NOMO-1 treated with DMSO at 0.1 percent for 48 hours (cell line): ENCODE measurements around the gene CITED2.
"Not testable (repeated sequence)": the region's sequence is repeated elsewhere in the genome, so short reads cannot be mapped to it uniquely, and the experiment has no call there.

Experiments used
- DNase-seq: peaks from one replicate; lab custom pipeline; 2025; ENCODE audit not compliant: unreplicated experiment; lab: John Stamatoyannopoulos, UW

The CITED2 gene

DNA sequence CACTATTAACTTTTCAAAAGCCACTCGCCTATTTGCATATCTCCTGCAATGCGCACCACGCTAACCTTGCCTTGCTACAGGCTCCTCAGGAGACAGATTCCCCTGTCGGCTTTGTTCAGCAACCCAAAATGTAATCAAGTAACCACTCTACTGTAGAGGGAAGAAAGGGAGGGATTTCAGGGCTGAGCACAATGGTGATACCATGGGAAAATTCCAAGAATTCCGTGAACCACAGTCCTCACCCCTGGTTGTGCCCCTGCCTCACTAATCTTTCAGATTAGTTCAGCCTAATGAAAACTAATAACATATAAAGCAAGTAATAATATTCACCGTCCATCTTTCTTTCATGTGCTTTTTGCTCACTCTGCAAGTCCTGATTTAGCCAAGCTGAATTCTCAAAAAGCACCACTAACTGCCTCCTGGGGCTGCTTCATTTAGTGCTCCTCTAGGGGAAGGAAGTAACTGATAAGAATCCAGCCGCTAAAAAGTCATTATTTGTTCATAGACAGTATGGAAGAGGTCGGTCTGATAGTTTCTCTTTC lies 6.6 kb downstream of the CITED2 start:
- DNase-seq, result peak; percentile 45

DNA sequence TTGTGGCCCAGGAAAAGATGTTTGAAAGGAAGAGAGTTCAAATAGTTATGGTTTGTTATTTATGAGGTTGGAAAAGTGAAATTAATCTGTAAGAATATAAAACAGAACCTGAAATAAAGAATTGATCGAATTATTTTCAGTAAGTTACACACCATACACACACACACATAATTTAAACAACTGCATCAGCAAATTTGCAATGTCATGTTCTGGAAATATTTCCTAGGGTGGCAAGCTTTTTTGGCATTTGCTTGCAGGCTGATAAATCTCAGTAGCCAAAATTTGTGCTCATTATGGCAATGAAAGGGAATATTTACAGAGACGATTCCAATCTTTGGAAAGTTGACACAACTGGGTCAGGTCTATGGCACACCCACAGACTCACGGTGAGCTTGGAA lies 9.5 kb downstream of the CITED2 start:
- DNase-seq, result no peak

DNA sequence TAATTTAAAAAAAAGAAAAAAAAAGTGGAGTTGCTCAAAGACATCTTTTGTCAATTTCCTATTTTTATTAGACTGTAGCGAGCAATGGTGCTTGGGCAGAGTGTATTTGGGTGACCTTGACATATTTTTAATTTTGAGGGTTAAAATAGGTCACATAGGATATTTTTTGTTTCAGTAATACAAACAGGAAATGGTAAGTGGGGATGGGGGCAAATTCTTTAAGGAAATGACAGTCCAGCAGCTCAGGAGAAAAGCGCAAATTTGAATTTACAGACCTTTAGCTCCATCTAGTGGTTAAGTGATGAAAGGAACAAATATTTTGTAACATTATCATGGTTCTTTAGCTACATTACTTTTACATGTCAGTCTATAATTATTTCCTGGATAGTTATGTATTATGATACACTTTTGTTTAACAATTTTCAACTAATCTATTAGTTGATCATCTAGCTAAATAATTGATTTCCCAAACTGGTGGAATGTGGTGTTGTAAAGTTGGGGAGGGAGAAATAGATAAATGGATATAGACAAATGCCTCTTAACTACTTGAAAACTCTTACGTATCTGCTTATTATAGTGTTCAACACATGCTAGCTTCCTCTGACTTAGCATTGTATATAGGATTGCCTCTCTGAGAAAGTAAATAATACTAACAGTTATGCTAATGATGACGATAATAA lies 10.0 kb downstream of the CITED2 start:
- peak; percentile 67 for DNase-seq

DNA sequence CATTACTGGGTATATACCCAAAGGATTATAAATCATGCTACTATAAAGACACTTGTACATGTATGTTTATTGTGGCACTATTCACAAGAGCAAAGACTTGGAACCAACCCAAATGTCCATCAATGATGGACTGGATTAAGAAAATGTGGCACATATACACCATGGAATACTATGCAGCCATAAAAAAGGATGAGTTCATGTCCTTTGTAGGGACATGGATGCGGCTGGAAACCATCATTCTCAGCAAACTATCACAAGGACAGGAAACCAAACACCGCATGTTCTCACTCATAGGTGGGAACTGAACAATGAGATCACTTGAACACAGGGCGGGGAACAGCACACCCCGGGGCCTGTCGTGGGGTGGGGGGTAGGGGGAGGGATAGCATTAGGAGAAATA lies 10.7 kb downstream of the CITED2 start:
- not testable (repeated sequence) for DNase-seq

DNA sequence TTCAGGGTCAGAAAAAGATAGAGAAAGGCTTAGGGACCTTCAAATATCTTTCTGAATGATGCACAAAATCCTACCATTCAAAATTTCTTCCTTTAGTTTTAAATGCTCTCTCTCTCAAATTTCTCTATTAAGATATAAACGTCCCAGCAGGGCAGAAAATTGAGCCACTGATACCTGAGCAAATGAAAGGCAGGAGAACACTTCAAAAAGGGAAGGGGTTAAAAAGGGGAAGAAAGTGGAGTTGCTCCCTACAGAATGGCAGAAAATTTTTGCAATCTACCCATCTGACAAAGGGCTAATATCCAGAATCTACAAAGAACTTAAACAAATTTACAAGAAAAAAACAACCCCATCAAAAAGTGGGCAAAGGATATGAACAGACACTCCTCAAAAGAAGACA lies 11.3 kb downstream of the CITED2 start:
- DNase-seq, result not testable (repeated sequence)

DNA sequence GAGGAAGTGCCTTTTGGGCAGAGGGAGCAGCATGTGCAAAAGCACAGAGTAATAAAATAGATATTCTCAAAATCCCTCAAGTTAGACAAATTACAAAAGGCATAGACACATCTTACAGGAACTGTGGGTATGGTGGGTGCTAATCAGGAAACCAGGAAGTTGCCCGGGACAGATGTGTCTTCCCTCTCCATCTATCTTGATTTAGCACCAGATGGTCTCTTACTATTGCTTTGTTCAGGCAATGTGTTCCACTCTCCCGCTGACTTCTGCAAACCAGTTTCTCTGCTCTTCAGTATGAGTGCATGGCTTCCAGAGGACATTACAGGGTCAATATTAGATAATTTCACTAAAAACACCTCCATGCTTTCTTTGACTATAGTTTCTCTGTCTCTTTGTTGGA lies 13.2 kb downstream of the CITED2 start:
- peak; percentile 57 for DNase-seq

DNA sequence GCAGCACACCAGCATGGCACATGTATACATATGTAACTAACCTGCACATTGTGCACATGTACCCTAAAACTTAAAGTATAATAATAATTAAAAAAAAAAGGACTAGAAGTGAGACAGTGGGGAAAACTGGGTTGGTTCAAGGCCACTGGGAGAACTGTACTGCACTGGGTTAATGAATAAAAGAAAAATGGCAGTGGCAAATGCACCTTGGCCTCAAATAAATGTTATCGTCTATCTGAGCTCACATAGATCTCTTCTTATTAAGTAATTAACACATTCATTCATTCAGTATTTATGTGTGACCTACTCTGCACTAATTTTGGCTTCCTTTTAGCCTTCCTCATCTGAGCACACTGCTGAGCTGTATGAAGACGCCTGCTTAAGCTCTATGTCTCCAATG lies 17.5 kb downstream of the CITED2 start:
- DNase-seq, result no peak

DNA sequence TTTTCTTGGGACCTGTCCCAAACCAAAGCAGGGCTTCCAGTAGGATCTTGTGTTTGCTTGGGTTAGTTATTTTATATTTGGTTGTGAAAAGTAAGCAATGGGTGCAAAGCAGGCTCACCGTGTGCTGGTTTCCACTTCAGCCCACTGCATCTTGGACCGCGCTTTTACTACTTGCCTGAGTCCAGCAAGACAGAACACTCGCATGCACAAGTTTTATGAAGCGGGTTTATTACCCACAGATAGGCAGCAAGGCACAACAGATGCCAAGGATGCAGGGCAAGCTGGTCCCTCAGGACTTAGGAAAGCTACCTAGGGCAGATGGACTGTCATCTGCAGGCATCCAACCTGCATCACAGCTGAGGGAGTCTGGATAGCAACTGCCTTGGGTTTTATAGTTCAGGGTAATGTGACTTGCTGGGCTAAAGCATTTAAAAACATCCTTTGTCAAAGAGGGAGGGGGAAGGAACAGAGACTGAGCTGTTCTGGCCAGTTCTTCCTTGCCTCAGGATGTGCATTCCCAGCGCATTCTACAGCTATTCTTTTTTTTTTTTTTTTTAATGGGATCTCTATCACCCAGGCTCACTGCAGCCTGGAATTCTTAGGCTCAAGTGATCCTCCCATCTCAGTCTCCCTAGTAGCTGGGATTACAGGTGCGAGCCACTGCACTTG lies 18.5 kb downstream of the CITED2 start:
- DNase-seq, result no peak

DNA sequence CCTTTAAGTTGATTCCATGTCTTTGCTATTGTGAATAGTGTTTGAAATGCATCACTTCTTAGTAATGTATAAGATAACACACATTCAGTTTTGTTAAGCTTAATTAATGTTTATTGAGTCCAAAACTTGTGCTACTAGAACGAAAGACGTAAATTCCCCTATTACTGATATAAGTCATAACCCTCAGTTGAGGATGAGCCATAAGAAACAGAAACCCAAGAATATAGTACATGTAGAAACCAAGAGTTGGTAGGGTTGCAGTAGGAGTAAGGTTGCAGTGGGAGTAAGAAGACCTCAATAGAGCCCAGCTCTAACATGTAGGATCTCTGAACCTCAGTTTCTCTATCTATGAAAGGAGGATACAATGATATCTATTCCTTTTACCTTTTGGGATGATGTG lies 19.3 kb downstream of the CITED2 start:
- no peak for DNase-seq

DNA sequence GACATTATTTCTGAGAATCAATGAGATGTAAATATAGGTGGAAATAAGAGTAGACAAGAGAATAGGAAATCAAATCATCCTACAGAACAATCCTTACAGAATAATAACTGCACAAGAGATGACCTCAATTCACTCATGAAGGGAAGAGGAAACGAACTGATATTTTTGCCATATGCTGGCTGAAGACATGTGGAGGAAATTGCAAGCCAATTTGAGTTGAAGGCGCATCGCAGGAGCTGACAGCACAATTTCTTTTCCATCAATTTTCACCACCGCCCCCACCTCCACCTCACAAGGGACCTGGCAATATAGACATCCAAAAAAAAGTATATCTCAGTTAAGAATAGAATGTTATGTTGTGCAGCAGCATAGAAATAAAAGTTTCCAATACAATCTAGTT lies 20.3 kb downstream of the CITED2 start:
- DNase-seq, result no peak

DNA sequence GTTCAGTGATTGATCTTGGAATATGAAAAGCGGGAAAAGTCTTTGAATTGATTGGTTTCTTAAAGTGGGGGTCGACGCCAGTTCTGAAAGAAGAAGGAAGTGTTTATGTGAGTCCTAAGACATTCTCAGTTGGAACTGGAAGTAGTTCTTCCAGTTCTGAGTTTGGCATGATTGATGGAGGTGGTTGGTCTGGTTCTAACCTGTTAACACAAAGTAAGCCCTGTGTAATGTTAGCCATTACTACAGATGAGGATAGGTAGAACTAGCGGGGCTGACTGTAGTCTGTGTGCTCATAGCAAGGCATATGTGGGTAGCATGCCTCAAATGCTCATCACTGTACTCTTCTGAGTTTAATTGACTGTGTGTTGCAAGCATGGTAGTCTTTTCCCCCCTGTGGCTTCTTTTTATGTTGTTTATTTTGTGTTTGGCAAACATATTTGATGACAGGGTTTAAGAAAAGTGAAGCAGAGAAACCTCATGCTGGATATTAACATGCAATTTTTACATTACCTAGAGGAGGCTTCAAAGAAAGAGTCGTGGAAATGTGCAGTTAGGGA lies 24.9 kb downstream of the CITED2 start:
- DNase-seq, result no peak

DNA sequence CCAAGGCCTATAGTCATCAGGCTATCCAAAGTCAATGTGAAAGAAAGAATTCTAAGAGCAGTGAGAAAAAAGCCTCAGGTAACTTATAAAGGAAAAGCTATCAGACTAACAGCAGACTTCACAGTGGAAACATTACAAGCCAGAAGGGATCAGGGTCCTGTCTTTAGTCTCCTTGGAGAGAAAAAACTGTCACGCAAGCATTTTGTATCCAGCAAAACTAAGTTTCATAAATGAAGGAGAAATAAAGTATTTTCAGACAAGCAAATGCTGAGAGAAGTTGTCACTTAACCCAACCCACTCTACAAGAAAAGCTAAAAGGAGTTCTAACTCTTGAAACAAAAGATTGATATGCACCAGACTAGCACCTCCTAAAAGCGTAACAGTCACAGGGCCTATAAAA lies 28.1 kb downstream of the CITED2 start:
- DNase-seq, result no peak

DNA sequence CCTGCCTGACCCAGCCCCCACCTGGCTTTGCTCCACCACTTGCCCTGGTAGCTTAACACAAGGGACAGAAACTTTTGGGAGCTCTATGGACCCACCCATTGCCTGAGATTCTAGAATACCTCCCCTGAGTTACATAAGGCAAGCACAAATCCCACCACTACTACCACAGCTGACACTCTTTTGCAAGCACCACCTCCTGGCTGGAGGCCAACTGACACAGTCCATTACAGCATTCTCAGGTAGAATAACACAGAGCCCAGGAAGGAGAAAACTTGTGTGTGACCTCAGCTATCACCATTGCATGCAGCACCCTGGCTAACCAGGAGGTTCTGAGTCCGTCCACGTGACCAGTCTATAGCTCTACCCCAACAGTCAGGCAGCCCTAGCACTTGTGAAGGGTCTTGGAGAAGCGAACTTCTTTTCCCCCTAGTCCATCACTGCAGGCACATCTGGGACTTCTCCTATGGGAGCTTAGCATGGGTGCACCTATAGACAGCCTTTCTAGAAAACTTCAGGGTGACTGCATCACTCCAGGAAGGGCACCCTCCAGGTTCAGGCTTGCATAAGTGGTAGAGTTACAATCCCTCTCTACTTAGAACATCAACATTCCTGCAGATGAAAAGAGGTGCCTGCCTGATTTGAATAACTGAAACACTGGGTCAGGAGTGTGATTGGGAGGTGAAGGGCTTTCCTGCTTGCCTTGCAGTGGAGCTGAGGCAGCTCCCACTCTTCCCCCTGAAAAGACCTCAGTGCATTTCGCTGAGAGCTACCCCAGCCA lies 30.1 kb downstream of the CITED2 start:
- no peak for DNase-seq

DNA sequence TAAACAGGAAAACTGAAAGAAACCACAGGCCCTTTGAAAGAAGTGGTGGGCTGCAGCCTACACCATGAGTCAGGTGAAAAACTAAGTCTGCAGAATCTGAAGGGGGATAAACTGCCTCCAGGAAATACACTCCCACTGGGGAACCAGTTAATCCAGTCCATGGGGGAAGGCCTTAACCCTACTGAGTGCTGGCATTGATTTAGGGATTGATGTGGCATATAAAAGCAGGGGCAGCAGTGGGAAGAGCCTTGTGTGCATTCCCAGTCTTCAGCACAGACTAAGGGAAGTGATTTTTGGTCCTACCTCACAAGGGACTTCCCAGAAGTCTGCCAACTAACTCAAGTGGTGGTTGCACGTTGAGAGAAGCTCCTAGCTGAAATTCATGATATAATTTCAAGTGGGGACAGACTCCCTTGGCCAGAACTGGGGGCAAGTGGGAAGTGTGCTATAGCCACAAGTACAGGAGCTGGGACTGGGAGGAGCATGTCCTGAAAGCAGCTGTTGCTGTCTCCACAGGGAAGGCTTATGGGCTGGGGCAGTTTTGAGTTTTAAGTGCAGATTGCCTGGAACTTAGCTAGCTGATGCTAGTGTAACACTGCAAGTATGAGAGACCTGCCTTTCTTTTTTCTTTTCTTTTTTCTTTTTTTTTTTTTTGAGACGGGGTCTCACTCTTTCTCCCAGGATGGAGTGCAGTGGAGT lies 31.2 kb downstream of the CITED2 start:
- DNase-seq, result no peak

DNA sequence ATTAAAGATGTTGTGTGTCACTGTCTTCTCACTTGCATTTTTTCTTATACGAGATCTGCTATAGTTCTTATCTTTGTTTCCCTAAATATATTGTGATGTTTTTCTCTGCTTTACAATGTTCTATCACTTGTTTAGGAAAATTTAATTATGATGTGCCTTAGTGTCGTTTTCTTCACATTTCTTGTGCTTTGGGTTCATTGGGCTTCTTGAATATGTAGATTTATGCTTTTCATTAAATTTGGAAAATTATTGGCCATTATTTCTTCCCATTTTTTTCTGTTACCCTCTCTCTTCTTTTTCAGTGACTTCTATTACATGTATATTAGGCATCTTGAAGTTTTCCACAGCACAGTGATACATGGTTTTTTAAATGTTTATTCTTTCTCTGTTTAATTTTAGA lies 33.4 kb downstream of the CITED2 start:
- no peak for DNase-seq

DNA sequence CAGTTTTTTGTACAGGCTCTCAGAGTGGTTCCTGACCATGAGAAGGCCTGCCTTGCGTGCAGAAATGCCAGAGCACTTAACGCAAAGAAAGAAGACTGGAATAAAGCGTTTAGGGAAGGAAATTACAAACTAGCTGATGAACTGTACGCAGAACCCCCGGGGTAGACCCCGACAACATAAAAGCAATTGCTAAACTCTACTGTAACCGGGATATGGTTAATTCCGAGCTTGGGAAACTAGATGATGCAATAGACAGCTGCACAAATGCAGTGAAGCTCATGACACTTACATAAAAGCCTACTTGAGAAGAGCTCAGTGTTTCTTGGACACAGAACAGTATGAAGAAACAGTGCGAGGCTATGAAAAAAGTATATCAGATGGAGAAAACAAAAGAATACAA lies 35.7 kb downstream of the CITED2 start:
- peak; percentile 91 for DNase-seq

DNA sequence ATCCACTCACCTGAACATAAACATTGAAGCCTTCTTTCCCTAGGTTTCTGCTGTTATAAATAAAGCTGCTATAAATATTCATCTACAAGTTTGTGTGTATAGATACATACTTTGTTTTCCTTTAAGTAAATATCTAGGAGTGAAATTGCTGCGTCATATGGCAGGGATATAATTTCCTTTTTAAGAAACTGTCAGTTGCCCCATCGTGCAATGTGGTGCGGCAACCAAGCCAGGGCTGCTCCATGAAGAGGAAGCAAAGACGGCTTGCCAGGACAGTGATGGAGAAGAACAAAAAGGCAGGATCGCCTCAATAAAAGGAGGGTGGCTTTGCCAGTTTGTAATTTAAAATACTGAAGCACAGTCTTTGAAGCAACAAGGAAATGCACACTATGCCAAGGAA lies 36.6 kb downstream of the CITED2 start:
- peak; percentile 54 for DNase-seq

DNA sequence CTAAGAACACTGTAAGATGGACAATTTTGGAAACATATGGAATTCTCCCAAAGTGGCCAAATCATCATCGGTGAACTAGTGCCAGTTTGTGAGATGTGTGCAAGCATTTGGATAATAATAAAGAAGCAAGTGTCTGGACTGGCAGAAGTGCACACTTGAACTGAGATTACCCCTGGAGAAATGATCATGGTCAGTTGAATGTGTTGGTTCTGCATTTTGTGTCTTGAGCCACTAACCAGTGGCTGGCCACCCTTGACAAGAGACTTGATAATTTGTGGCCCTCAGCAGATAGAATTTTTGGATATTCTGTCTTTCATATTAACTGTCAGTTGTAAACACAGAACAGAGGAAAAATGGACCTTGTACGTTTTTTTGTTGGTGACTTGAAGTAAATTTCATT lies 37.4 kb downstream of the CITED2 start:
- DNase-seq, result no peak

DNA sequence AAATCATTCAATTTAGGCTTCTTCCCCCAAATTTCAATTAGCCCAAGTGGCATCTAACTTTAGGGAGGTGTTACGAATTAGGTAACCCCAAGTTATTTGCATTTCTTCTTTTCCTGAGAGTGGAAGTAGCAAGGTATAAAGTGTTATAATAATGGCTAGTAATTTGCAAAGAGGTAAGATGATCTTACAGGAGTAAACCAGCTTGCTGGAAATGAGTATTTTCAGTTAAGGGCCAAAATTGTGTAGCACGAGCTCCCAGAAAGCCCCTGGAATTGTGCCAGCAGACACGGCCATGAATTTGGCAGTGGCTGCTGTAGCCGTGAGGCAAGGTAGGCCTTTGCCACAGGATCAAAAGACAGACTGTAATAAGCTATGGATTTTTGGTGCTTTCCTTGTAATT lies 38.0 kb downstream of the CITED2 start:
- no peak for DNase-seq

DNA sequence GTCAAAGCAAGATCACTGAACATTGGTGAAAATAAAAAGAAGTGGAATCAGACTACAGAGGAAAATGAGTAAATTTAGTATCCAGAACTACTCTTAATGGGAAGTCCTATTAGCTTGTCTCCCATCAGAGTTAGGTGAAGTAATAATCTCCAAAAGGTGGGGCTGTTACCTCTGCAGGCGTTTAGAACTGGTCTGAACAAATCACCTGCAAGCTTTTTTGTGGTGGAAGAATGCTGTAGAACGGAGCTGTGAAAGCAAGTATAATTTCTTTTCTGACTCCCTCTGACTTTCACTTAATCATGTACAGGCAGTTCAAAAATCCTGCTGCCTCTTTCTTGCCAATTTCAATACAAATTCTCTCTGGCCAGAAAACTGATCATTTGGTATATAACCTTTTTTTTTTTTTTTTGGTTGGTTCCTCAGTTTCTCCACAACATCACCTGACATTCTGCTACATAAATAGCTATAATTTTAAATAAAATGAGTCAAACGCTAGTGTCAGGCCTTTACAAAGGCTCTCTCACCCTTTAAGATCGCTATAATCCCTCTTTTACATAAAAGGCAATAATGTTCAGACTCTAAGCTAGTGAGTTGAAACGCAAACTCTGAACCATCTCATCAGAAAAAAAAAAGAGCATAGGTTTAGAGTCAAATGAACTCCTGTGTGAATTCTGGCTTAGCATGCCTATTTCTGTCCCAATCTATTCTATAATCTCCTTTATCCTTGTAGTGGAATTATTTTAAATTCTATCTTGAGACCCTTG lies 38.8 kb downstream of the CITED2 start:
- DNase-seq, result no peak
